ENCODE data around the gene SPAG4. TPM values are rescaled to one million over a fixed set of nuclear protein-coding genes. Genes with fewer than 3 reads are reported as not detected.

SPAG4 gene
- polyA plus RNA-seq, 1 donor from 2014 or later, result 1.2 TPM

- no peaks in the 10 kb centered on the region for H3K79me2 ChIP-seq (replicated peaks; ENCODE audit: insufficient read depth, low read length)
- no peak overlapping the region for H3K4me3 ChIP-seq (ENCODE audit: low read length)
- H3K27me3 ChIP-seq (ENCODE audit: insufficient read depth, low read depth, low read length), result peaks cover 3% of the 10 kb centered on the region
- no peak overlapping the region for H3K27ac ChIP-seq (ENCODE audit: low read length)
- H3F3A ChIP-seq (ENCODE audit: insufficient read depth, low read length, poor library complexity, severe bottlenecking), result no peaks in the 10 kb centered on the region
- no peaks in the 10 kb centered on the region for H3K36me3 ChIP-seq (ENCODE audit: insufficient read depth, low read length)
- no peaks in the 10 kb centered on the region for H3K9me2 ChIP-seq (ENCODE audit: insufficient read depth, low read length)
- H4K20me1 ChIP-seq (ENCODE audit: insufficient read depth), result no peaks in the 10 kb centered on the region
- H2AFZ ChIP-seq (ENCODE audit: low read depth, low read length), result no peak overlapping the region
- H3K9me3 ChIP-seq (ENCODE audit: low read length), result no peaks in the 10 kb centered on the region
- H3K9ac ChIP-seq (ENCODE audit: low read length), result no peak overlapping the region
- TF ChIP-seq EZH2 (IDR thresholded peaks at IDR 0.05; ENCODE audit: borderline replicate concordance, insufficient read depth, low read length, poor library complexity, severe bottlenecking) (no peak), RAD21 (conservative IDR thresholded peaks at IDR 0.05) (no peak), TAF1 (IDR thresholded peaks at IDR 0.05; ENCODE audit: low read depth) (no peak), SMC3 (conservative IDR thresholded peaks at IDR 0.05; ENCODE audit: poor library complexity) (no peak), EP300 (conservative IDR thresholded peaks at IDR 0.05; ENCODE audit: poor library complexity, severe bottlenecking) (no peak), POLR2AphosphoS5 (IDR thresholded peaks at IDR 0.05) (no peak)
- TF ChIP-seq, protein P1, sequence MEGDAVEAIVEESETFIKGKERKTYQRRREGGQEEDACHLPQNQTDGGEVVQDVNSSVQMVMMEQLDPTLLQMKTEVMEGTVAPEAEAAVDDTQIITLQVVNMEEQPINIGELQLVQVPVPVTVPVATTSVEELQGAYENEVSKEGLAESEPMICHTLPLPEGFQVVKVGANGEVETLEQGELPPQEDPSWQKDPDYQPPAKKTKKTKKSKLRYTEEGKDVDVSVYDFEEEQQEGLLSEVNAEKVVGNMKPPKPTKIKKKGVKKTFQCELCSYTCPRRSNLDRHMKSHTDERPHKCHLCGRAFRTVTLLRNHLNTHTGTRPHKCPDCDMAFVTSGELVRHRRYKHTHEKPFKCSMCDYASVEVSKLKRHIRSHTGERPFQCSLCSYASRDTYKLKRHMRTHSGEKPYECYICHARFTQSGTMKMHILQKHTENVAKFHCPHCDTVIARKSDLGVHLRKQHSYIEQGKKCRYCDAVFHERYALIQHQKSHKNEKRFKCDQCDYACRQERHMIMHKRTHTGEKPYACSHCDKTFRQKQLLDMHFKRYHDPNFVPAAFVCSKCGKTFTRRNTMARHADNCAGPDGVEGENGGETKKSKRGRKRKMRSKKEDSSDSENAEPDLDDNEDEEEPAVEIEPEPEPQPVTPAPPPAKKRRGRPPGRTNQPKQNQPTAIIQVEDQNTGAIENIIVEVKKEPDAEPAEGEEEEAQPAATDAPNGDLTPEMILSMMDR (IDR thresholded peaks at IDR 0.05; ENCODE audit: poor library complexity, severe bottlenecking), result no peak
- TF ChIP-seq, protein P2, sequence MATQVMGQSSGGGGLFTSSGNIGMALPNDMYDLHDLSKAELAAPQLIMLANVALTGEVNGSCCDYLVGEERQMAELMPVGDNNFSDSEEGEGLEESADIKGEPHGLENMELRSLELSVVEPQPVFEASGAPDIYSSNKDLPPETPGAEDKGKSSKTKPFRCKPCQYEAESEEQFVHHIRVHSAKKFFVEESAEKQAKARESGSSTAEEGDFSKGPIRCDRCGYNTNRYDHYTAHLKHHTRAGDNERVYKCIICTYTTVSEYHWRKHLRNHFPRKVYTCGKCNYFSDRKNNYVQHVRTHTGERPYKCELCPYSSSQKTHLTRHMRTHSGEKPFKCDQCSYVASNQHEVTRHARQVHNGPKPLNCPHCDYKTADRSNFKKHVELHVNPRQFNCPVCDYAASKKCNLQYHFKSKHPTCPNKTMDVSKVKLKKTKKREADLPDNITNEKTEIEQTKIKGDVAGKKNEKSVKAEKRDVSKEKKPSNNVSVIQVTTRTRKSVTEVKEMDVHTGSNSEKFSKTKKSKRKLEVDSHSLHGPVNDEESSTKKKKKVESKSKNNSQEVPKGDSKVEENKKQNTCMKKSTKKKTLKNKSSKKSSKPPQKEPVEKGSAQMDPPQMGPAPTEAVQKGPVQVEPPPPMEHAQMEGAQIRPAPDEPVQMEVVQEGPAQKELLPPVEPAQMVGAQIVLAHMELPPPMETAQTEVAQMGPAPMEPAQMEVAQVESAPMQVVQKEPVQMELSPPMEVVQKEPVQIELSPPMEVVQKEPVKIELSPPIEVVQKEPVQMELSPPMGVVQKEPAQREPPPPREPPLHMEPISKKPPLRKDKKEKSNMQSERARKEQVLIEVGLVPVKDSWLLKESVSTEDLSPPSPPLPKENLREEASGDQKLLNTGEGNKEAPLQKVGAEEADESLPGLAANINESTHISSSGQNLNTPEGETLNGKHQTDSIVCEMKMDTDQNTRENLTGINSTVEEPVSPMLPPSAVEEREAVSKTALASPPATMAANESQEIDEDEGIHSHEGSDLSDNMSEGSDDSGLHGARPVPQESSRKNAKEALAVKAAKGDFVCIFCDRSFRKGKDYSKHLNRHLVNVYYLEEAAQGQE (IDR thresholded peaks at IDR 0.05; ENCODE audit: borderline replicate concordance), result no peak
- H3K4me2 ChIP-seq (ENCODE audit: low read length), result no peak overlapping the region
Observed at GRCh38 chr20:35617397-35618262, 2.0 kb downstream of the SPAG4 start.

DNA sequence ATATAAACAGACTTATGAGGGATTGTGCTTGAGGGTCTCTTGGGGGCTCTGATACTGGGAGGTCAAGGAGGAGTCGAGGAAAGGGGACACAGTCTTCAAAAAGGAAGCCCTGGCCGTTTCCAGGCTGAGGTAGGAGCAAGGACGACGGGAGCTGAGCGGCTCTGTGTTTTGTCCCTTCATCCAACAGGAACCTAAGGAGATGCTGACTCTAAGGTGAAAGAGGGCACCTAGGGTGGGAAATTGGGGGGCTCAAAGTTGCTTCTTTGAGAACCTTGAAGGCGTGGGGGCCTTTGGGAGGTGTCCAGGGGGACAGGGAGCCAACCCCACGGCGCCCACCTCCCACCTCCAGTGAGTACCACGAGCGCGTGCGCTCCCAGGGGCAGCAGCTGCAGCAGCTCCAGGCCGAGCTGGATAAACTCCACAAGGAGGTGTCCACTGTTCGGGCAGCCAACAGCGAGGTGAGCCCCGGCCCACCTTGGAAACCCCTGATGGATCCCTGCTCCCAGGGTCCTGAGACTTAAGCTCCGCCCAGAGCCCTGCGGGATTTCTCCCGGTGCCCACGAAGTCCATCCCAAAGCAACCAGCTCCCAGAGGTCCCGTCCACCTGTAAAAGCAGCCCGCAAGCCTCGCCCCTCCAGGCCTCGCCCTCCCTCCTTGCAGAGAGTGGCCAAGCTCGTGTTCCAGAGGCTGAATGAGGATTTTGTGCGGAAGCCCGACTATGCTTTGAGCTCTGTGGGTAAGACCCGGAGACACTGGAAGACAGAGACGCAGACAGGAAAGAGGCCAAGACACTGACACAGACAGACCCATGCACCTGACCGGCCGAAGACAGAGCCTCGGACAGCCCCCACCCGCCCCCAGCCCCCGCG lies 2.9 kb downstream of the SPAG4 start:
- Histone ChIP-seq H3K9me2 (ENCODE audit: insufficient read depth, low read length) (no peaks in the 10 kb centered on the region), H3K36me3 (ENCODE audit: insufficient read depth, low read length) (no peaks in the 10 kb centered on the region), H3K9me3 (ENCODE audit: low read length) (no peaks in the 10 kb centered on the region), H3K4me2 (ENCODE audit: low read length) (no peak overlapping the region), H3K27me3 (ENCODE audit: insufficient read depth, low read depth, low read length) (peaks cover 3% of the 10 kb centered on the region), H2AFZ (ENCODE audit: low read depth, low read length) (no peak overlapping the region), H4K20me1 (ENCODE audit: insufficient read depth) (no peaks in the 10 kb centered on the region), H3K79me2 (replicated peaks; ENCODE audit: insufficient read depth, low read length) (no peaks in the 10 kb centered on the region), H3K27ac (ENCODE audit: low read length) (no peak overlapping the region), H3F3A (ENCODE audit: insufficient read depth, low read length, poor library complexity, severe bottlenecking) (no peaks in the 10 kb centered on the region), H3K9ac (ENCODE audit: low read length) (no peak overlapping the region), H3K4me3 (ENCODE audit: low read length) (no peak overlapping the region)
- TF ChIP-seq, protein P1 (IDR thresholded peaks at IDR 0.05; ENCODE audit: poor library complexity, severe bottlenecking), result no peak
- no peak for TF ChIP-seq EZH2 (IDR thresholded peaks at IDR 0.05; ENCODE audit: borderline replicate concordance, insufficient read depth, low read length, poor library complexity, severe bottlenecking)
- no peak for TF ChIP-seq MXI1 (conservative IDR thresholded peaks at IDR 0.05; ENCODE audit: poor library complexity, severe bottlenecking)
- TF ChIP-seq, protein P2 (IDR thresholded peaks at IDR 0.05; ENCODE audit: borderline replicate concordance), result no peak
- TF ChIP-seq SMC3 (conservative IDR thresholded peaks at IDR 0.05; ENCODE audit: poor library complexity), result no peak
